Osteoblast (primary cell): Measurements from ENCODE around the gene SPRN. TPM values are rescaled to one million over a fixed set of nuclear protein-coding genes. Genes with fewer than 3 reads are reported as not detected.

Experiments
- DNase-seq: peaks from one replicate; pipeline ENCODE4 v3.0.0; 2011; ENCODE audit warnings: low spot score, mixed read lengths; ENCODE audit not compliant: insufficient read length; ENCODE audit errors: missing footprints
- H2AFZ ChIP-seq: 2 replicates; pipeline ENCODE4 v1.6.0; 2011; ENCODE audit warnings: mild to moderate bottlenecking, low read length
- H3K27ac ChIP-seq: 2 replicates; pipeline ENCODE4 v1.5.1; 2011; ENCODE audit warnings: mild to moderate bottlenecking, low read depth, low read length, moderate library complexity
- H3K27me3 ChIP-seq: 2 replicates; pipeline ENCODE4 v1.6.0; 2012; ENCODE audit warnings: mild to moderate bottlenecking, control low read depth, inconsistent platforms, low read length, moderate library complexity; ENCODE audit not compliant: insufficient read depth
- H3K36me3 ChIP-seq: 2 replicates; pipeline ENCODE4 v1.5.1; 2011; ENCODE audit warnings: mild to moderate bottlenecking, low read length, control low read depth, moderate library complexity; ENCODE audit not compliant: insufficient read depth
- H3K4me1 ChIP-seq: 2 replicates; pipeline ENCODE4 v1.5.1; 2011; ENCODE audit warnings: mild to moderate bottlenecking, low read length, control low read depth, moderate library complexity; ENCODE audit not compliant: insufficient read depth
- H3K4me2 ChIP-seq: 2 replicates; pipeline ENCODE4 v1.6.0; 2011; ENCODE audit warnings: mild to moderate bottlenecking, low read length; ENCODE audit not compliant: insufficient read depth
- H3K4me3 ChIP-seq: fragments of 200-600 bp; sonication (generic); 3 replicates; pipeline ENCODE4 v1.5.1; 2012; ENCODE audit warnings: mild to moderate bottlenecking, low read length, inconsistent platforms; ENCODE audit not compliant: insufficient read depth
- H3K79me2 ChIP-seq: 2 replicates; pipeline ENCODE4 v1.6.0; 2012; ENCODE audit warnings: mild to moderate bottlenecking, low read length, control low read depth, inconsistent platforms; ENCODE audit not compliant: insufficient read depth
- H3K9me3 ChIP-seq: 2 replicates; pipeline ENCODE4 v1.5.1; 2011; ENCODE audit warnings: low read depth, low read length, control low read depth
- H4K20me1 ChIP-seq: 2 replicates; pipeline ENCODE4 v1.6.0; 2012; ENCODE audit warnings: mild to moderate bottlenecking, low read length, control low read depth; ENCODE audit not compliant: insufficient read depth
- total RNA-seq: library from RNA; depleted of rRNA; stranded (reverse); fragments of >200 nt; gene quantifications from 2 replicates; pipeline ENCODE4 v1.2.3, GENCODE V29; 2012
- TF ChIP-seq, protein P1 (sequence below): IDR thresholded peaks from 2 replicates; pipeline ENCODE4 v1.5.1; 2011; ENCODE audit warnings: mild to moderate bottlenecking, low read depth, low read length, moderate library complexity; ENCODE audit errors: extremely low read depth

The SPRN gene
- total RNA-seq, 1 donor, result under 0.01 TPM

DNA sequence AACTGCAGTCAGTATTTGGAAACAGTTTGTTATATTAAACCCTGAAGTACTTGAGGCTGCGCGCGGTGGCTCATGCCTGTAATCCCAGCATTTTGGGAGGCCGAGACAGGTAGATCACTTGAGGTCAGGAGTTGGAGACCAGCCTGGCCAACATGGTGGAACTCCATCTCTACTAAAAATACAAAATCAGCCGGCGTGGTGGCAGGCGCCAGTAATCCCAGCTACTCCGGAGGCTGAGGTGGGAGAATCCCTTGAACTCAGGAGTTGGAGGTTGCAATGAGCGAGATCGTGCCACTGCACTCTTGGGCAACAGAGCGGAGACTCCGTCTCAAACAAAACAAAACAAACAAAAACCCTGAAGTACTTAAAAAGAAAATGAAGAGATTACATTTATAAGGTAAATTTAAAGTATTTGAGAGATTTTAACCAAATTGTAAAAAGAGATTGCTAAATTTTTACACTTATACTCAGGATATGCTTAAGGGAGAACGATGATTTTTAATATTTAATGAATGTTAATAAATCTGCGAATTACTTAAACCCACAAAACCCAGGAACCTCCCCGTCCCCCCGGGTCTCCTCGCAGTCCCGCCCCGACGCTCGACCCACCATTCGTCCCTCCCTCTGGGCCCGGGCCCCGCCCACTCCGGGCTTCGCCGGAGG, 30.9 kb downstream of the SPRN start:
- Histone ChIP-seq H3K27ac (no peak overlapping the region), H3K27me3 (no peaks in the 10 kb centered on the region), H4K20me1 (peaks cover 2% of the 10 kb centered on the region), H3K4me1 (peaks cover 4% of the 10 kb centered on the region), H3K4me2 (peak overlapping the region; percentile 94), H3K36me3 (peaks cover 27% of the 10 kb centered on the region), H3K4me3 (peak overlapping the region; percentile 98), H2AFZ (peak overlapping the region; percentile 83), H3K79me2 (peaks cover 40% of the 10 kb centered on the region), H3K9me3 (no peaks in the 10 kb centered on the region)
- no peak for DNase-seq
- TF ChIP-seq, protein P1, sequence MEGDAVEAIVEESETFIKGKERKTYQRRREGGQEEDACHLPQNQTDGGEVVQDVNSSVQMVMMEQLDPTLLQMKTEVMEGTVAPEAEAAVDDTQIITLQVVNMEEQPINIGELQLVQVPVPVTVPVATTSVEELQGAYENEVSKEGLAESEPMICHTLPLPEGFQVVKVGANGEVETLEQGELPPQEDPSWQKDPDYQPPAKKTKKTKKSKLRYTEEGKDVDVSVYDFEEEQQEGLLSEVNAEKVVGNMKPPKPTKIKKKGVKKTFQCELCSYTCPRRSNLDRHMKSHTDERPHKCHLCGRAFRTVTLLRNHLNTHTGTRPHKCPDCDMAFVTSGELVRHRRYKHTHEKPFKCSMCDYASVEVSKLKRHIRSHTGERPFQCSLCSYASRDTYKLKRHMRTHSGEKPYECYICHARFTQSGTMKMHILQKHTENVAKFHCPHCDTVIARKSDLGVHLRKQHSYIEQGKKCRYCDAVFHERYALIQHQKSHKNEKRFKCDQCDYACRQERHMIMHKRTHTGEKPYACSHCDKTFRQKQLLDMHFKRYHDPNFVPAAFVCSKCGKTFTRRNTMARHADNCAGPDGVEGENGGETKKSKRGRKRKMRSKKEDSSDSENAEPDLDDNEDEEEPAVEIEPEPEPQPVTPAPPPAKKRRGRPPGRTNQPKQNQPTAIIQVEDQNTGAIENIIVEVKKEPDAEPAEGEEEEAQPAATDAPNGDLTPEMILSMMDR, result no peak

DNA sequence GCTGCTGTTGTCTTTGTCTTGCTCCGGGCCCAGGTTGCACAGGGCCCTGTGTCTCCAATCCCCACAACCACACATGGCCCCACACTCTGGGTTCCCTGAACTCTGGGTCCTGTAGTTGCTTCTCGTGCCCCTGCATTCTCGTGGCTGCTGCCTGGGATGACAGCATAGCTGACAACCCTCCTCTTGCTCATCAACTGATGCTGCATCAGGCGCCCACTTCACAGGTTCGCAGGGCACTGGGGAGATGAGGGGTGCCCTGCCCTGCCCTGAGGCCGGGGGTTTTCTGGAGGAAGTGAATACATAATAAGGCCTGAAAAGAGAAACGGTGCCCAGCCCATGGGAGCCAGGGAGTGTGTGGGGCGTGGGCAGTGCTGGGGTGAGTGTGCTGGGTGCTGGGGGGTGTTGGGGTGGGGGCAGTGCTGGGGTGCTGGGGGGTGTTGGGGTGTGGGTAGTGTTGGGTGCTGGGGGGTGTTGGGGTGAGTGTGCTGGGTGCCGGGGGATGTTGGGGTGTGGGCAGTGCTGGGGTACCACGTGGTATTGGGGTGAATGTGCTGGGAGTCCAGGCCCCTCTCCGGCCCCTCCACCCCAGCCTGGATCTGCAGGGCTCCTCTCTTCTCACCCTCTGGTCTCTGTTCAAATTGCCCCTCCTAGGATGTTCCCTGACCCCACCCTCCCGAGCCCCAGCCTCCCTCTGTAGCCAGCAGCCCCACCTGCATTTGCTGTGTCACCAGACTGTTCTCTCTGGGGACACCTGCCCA, 32.5 kb downstream of the SPRN start:
- TF ChIP-seq, protein P1, result no peak
- Histone ChIP-seq H3K36me3 (peaks cover 15% of the 10 kb centered on the region), H3K9me3 (no peaks in the 10 kb centered on the region), H3K27me3 (no peaks in the 10 kb centered on the region), H3K27ac (no peak overlapping the region), H3K4me1 (peaks cover 4% of the 10 kb centered on the region), H3K79me2 (peaks cover 28% of the 10 kb centered on the region), H4K20me1 (peaks cover 2% of the 10 kb centered on the region), H3K4me2 (no peak overlapping the region), H3K4me3 (no peak overlapping the region), H2AFZ (no peak overlapping the region)
- no peak for DNase-seq

DNA sequence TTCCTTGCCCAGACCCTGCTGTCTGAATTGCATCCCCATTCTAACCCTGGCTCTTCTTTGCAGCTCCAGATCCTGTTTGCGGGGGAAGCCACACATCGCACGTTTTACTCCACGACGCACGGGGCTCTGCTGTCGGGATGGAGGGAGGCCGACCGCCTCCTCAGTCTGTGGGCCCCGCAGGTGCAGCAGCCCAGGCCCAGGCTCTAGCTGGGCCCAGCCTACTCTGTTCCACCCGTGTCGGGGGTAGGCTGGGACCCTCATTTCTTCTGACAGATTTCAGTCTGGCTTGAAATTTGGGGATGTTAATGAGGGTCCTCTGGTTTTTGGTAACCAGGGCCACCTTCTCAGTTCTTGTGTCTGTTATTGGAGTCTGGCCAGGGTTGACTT, 33.2 kb downstream of the SPRN start:
- DNase-seq, result no peak
- no peak overlapping the region for H3K4me2 ChIP-seq
- H4K20me1 ChIP-seq, result peaks cover 2% of the 10 kb centered on the region
- TF ChIP-seq, protein P1, result no peak
- H3K27me3 ChIP-seq, result no peaks in the 10 kb centered on the region
- no peak overlapping the region for H2AFZ ChIP-seq
- H3K4me3 ChIP-seq, result no peak overlapping the region
- peaks cover 4% of the 10 kb centered on the region for H3K4me1 ChIP-seq
- H3K27ac ChIP-seq, result no peak overlapping the region
- peaks cover 8% of the 10 kb centered on the region for H3K36me3 ChIP-seq
- no peaks in the 10 kb centered on the region for H3K9me3 ChIP-seq
- H3K79me2 ChIP-seq, result peaks cover 22% of the 10 kb centered on the region

DNA sequence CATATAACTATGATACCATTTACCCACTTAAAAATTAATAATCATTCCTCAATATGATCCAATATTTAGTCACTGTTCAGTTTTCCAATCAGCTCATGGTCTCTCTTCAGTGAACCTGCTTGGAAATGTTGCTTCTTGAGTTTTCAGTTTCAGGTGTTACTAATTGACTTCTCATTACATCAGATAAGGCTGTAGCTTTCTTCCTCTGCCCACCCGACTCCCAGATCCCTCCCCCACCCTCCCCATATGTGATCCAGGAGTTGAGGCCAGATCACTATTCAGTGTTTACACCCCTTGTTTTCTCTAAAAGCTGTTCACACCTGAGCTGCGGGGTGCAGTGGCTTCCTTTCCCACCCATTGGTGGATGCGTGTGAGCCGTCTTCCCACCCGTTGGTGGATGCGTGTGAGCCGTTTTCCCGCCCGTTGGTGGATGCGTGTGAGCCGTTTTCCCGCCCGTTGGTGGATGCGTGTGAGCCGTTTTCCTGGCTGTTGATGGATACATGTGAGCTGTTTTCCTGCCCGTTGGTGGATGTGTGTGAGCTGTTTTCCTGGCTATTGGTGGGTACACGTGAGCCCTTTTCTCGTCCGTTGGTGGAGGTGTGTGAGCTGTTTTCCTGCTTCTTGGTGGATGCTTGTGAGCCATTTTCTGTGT, 33.7 kb downstream of the SPRN start:
- DNase-seq, result no peak
- Histone ChIP-seq H3K4me1 (peaks cover 4% of the 10 kb centered on the region), H4K20me1 (peaks cover 2% of the 10 kb centered on the region), H3K27me3 (no peaks in the 10 kb centered on the region), H3K4me2 (no peak overlapping the region), H2AFZ (no peak overlapping the region), H3K79me2 (peaks cover 17% of the 10 kb centered on the region), H3K36me3 (peaks cover 4% of the 10 kb centered on the region), H3K27ac (no peak overlapping the region), H3K4me3 (no peak overlapping the region), H3K9me3 (no peaks in the 10 kb centered on the region)
- TF ChIP-seq, protein P1, result no peak
